GM18526 (cell line): ENCODE measurements around the gene SLC4A1AP.

ENCODE experiments used
- POLR2A ChIP-seq: IDR thresholded peaks from 3 replicates; pipeline ENCODE4 v1.6.1; 2011; ENCODE audit not compliant: insufficient read length; ENCODE audit errors: extremely low read depth

SLC4A1AP gene

GRCh38 chr2:27647289-27647688 is 16.4 kb upstream of the SLC4A1AP start:
- TF ChIP-seq POLR2A = no peak

GRCh38 chr2:27647737-27648136 is 16.0 kb upstream of the SLC4A1AP start:
- TF ChIP-seq POLR2A = no peak

GRCh38 chr2:27651056-27651455 is 12.6 kb upstream of the SLC4A1AP start:
- TF ChIP-seq POLR2A = no peak

GRCh38 chr2:27652341-27652740 is 11.3 kb upstream of the SLC4A1AP start:
- no peak for TF ChIP-seq POLR2A

- no peak for TF ChIP-seq POLR2A
Measured at GRCh38 chr2:27652790-27653189, 10.9 kb upstream of the SLC4A1AP start.

- no peak for TF ChIP-seq POLR2A
Measured at GRCh38 chr2:27653397-27653796, 10.3 kb upstream of the SLC4A1AP start.

GRCh38 chr2:27655155-27655951 is 8.3 kb upstream of the SLC4A1AP start:
- TF ChIP-seq POLR2A = no peak

- TF ChIP-seq POLR2A = no peak
Measured at GRCh38 chr2:27661371-27661770, 2.3 kb upstream of the SLC4A1AP start.

GRCh38 chr2:27664154-27664574 is 475 bp downstream of the SLC4A1AP start:
- no peak for TF ChIP-seq POLR2A

- no peak for TF ChIP-seq POLR2A
Measured at GRCh38 chr2:27664622-27665363, 1.1 kb downstream of the SLC4A1AP start.

- TF ChIP-seq POLR2A = no peak
Measured at GRCh38 chr2:27667446-27667845, 3.8 kb downstream of the SLC4A1AP start.

GRCh38 chr2:27671235-27671634 is 7.5 kb downstream of the SLC4A1AP start:
- no peak for TF ChIP-seq POLR2A

- TF ChIP-seq POLR2A = no peak
Measured at GRCh38 chr2:27672723-27673486, 9.2 kb downstream of the SLC4A1AP start.

- no peak for TF ChIP-seq POLR2A
Measured at GRCh38 chr2:27680571-27680970, 16.9 kb downstream of the SLC4A1AP start.

- TF ChIP-seq POLR2A = no peak
Measured at GRCh38 chr2:27681841-27682240, 18.2 kb downstream of the SLC4A1AP start.
